Prostate gland (tissue), 2 donors: ENCODE data around the gene OR10V1. TPM values are rescaled to one million over a fixed set of nuclear protein-coding genes. Genes with fewer than 3 reads are reported as not detected.

Source experiments
- DNase-seq: peaks from one replicate; pipeline ENCODE4 v3.0.0-alpha.2; 2019; ENCODE audit warnings: low spot score
- H3K27ac ChIP-seq, 2 donors: fragments of 200-600 bp; sonication (generic); 2 replicates each; pipeline ENCODE4 v1.5.1; 2017 to 2019
- H3K27me3 ChIP-seq: fragments of 200-600 bp; sonication (generic); replicated peaks from 2 replicates; pipeline ENCODE4 v1.5.1; 2019; ENCODE audit not compliant: insufficient read depth
- H3K36me3 ChIP-seq, 2 donors: fragments of 200-600 bp; sonication (generic); 1 replicate in 1 of 2; 2 replicates in 1 of 2; pipeline versions ENCODE4 v1.5.1 to v1.8.1; 2017 to 2019
- H3K4me1 ChIP-seq: fragments of 200-600 bp; sonication (generic); replicated peaks from 2 replicates; pipeline ENCODE4 v1.5.1; 2019
- H3K4me3 ChIP-seq, 2 donors: fragments of 200-600 bp; sonication (generic); 2 replicates each; pipeline ENCODE4 v1.5.1; 2017 to 2019
- H3K9me3 ChIP-seq: fragments of 200-600 bp; sonication (generic); 2 replicates; pipeline ENCODE4 v1.5.1; 2017
- CTCF ChIP-seq, 4 experiments: fragments of 200-600 bp in 2 of 4; fragments of 450-650 bp in 2 of 4; sonication (generic) in 2 of 4; IDR thresholded peaks; 1 replicate in 3 of 4; 2 replicates in 1 of 4; pipeline ENCODE4 v1.5.1; 2016 to 2019; ENCODE audit warnings: antibody characterized with exemption in 4 of 4, mild to moderate bottlenecking in 2 of 4, moderate library complexity in 2 of 4
- POLR2A ChIP-seq: fragments of 450-650 bp; IDR thresholded peaks from one replicate; pipeline ENCODE4 v1.6.1; 2016; ENCODE audit warnings: antibody characterized with exemption, mild to moderate bottlenecking
- POLR2AphosphoS5 ChIP-seq: sonication (generic); formaldehyde crosslinking; IDR thresholded peaks from one replicate; pipeline ENCODE4 v1.6.1; 2017; ENCODE audit warnings: antibody characterized with exemption
- WGBS: methylation state at CpG from one replicate; pipeline ENCODE4 v1.1.5; 2018; 5-methylcytosine and 5-hydroxymethylcytosine counted together
- intact Hi-C: fragments of 100-400 bp; cut with DNase I; formaldehyde crosslinking; loops from one replicate; pipeline ENCODE4 v1.14.2; 2022
- total RNA-seq, 2 donors: library from RNA; depleted of rRNA; stranded (reverse); fragments of >200 nt; gene quantifications; one replicate each; pipeline ENCODE4 v1.1.0, GENCODE V29; 2016

The OR10V1 gene
- total RNA-seq, 2 donors from 2014 or later, result not detected

GRCh38 chr11:59754494-59754858 lies 40.8 kb upstream of the OR10V1 start:
- DNase-seq, result peak; percentile 7
- H3K27ac ChIP-seq, result peak overlapping the region; percentile 94 to 95
- H3K4me1 ChIP-seq, result peaks cover 4% of the 10 kb centered on the region
- intact Hi-C loops, result loop anchor here (2.0 to 10.0 kb wide), 4 partner anchors 48 to 610 kb away; partner anchors contain the start of genes FAM111A, MRPL16 and PATL1
- no peaks in the 10 kb centered on the region for H3K36me3 ChIP-seq
- H3K4me3 ChIP-seq, result peak overlapping the region; percentile 93 to 98
- H3K9me3 ChIP-seq, result no peaks in the 10 kb centered on the region
- WGBS, result 0% methylated on average over 20 of the region's 20 CpGs
- TF ChIP-seq CTCF (IDR thresholded peaks at IDR 0.05), result no peak
- no peak for TF ChIP-seq POLR2A
- TF ChIP-seq POLR2AphosphoS5, result no peak
- no peaks in the 10 kb centered on the region for H3K27me3 ChIP-seq

GRCh38 chr11:59753650-59754493 lies 40.2 kb upstream of the OR10V1 start:
- TF ChIP-seq POLR2A (no peak), CTCF (IDR thresholded peaks at IDR 0.05) (peak; percentile 82 to 99 (median 94)), POLR2AphosphoS5 (peak; percentile 79)
- Histone ChIP-seq H3K4me3 (peak overlapping the region; percentile 93 to 98), H3K27me3 (no peaks in the 10 kb centered on the region), H3K27ac (peak overlapping the region; percentile 94 to 95), H3K4me1 (peaks cover 4% of the 10 kb centered on the region), H3K9me3 (no peaks in the 10 kb centered on the region), H3K36me3 (no peaks in the 10 kb centered on the region)
- peak; percentile 88 for DNase-seq
- intact Hi-C loops, result loop anchor here (2.0 to 10.0 kb wide), 4 partner anchors 49 to 609 kb away; partner anchors contain the start of genes FAM111A, MRPL16 and PATL1
- 33% methylated on average over 47 of the region's 47 CpGs for whole genome bisulfite sequencing

GRCh38 chr11:59746111-59746510 lies 32.5 kb upstream of the OR10V1 start:
- TF ChIP-seq POLR2A, result no peak
- no peak for TF ChIP-seq CTCF (IDR thresholded peaks at IDR 0.05)
- no peak for TF ChIP-seq POLR2AphosphoS5
- intact Hi-C loops, result no loop called here
- WGBS, result 84% methylated on average over 2 of the region's 2 CpGs
- Histone ChIP-seq H3K36me3 (no peaks in the 10 kb centered on the region), H3K4me3 (no peak overlapping the region), H3K27ac (no peak overlapping the region), H3K27me3 (no peaks in the 10 kb centered on the region), H3K4me1 (no peaks in the 10 kb centered on the region), H3K9me3 (no peaks in the 10 kb centered on the region)
- no peak for DNase-seq

GRCh38 chr11:59730896-59731565 lies 17.4 kb upstream of the OR10V1 start:
- no peaks in the 10 kb centered on the region for H3K4me1 ChIP-seq
- H3K4me3 ChIP-seq, result no peak overlapping the region
- no peak overlapping the region for H3K27ac ChIP-seq
- no peaks in the 10 kb centered on the region for H3K36me3 ChIP-seq
- H3K27me3 ChIP-seq, result no peaks in the 10 kb centered on the region
- TF ChIP-seq POLR2A (no peak), POLR2AphosphoS5 (no peak), CTCF (IDR thresholded peaks at IDR 0.05) (no peak)
- intact Hi-C loops, result no loop called here
- WGBS, result 77% methylated on average over 2 of the region's 2 CpGs
- no peaks in the 10 kb centered on the region for H3K9me3 ChIP-seq
- no peak for DNase-seq
